ENCODE results near the gene PRR23E.

The PRR23E gene

GRCh38 chr3:127200086-127200691 lies 7.3 kb downstream of the PRR23E start:
- DNase-seq (ENCODE audit: extremely low spot score) = no peak
- ChIA-PET POLR2A (no interaction called here), CTCF (no interaction called here)
- no peak for TF ChIP-seq ARNT (IDR thresholded peaks at IDR 0.05)
- no peak for TF ChIP-seq CTBP1 (IDR thresholded peaks at IDR 0.05; ENCODE audit: borderline replicate concordance)
- no peak for TF ChIP-seq SP1 (IDR thresholded peaks at IDR 0.05)
- TF ChIP-seq, protein P1, sequence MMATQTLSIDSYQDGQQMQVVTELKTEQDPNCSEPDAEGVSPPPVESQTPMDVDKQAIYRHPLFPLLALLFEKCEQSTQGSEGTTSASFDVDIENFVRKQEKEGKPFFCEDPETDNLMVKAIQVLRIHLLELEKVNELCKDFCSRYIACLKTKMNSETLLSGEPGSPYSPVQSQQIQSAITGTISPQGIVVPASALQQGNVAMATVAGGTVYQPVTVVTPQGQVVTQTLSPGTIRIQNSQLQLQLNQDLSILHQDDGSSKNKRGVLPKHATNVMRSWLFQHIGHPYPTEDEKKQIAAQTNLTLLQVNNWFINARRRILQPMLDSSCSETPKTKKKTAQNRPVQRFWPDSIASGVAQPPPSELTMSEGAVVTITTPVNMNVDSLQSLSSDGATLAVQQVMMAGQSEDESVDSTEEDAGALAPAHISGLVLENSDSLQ (IDR thresholded peaks at IDR 0.05) = no peak
- TF ChIP-seq TARDBP (IDR thresholded peaks at IDR 0.05) = no peak
- TF ChIP-seq FOXM1 (IDR thresholded peaks at IDR 0.05; ENCODE audit: borderline replicate concordance) = no peak
- no peak for TF ChIP-seq LEF1 (IDR thresholded peaks at IDR 0.05; ENCODE audit: borderline replicate concordance)
- no peak for TF ChIP-seq ZNF384 (IDR thresholded peaks at IDR 0.05)
- TF ChIP-seq BHLHE40 (IDR thresholded peaks at IDR 0.05; ENCODE audit: borderline replicate concordance) = no peak
- no peak for TF ChIP-seq NFRKB (IDR thresholded peaks at IDR 0.05)
- no peak for TF ChIP-seq ELF4 (IDR thresholded peaks at IDR 0.05)
- no peak for TF ChIP-seq HDGF (IDR thresholded peaks at IDR 0.05; ENCODE audit: borderline replicate concordance)
- no peak for TF ChIP-seq FOXK2 (IDR thresholded peaks at IDR 0.05)
- TF ChIP-seq FOXA1 (IDR thresholded peaks at IDR 0.05) = no peak
- TF ChIP-seq L3MBTL2 (conservative IDR thresholded peaks at IDR 0.05) = no peak
- TF ChIP-seq SUZ12 (IDR thresholded peaks at IDR 0.05) = no peak

- TF ChIP-seq, protein P1 (IDR thresholded peaks at IDR 0.05) = no peak
- TF ChIP-seq ZNF384 (IDR thresholded peaks at IDR 0.05) (no peak), FOXA1 (IDR thresholded peaks at IDR 0.05) (no peak), SUZ12 (IDR thresholded peaks at IDR 0.05) (no peak)
- ChIA-PET CTCF (no interaction called here), POLR2A (no interaction called here)
- no peak for DNase-seq (ENCODE audit: extremely low spot score)
These were observed 10.1 kb downstream of the PRR23E start for GRCh38 chr3:127203024-127203423.

GRCh38 chr3:127204841-127205582 lies 12.1 kb downstream of the PRR23E start:
- TF ChIP-seq FOXA1 (IDR thresholded peaks at IDR 0.05) = no peak
- TF ChIP-seq, protein P1 (IDR thresholded peaks at IDR 0.05) = no peak
- no peak for TF ChIP-seq L3MBTL2 (conservative IDR thresholded peaks at IDR 0.05)
- CTCF ChIA-PET = no interaction called here
- POLR2A ChIA-PET = no interaction called here
- no peak for DNase-seq (ENCODE audit: extremely low spot score)

- TF ChIP-seq TARDBP (IDR thresholded peaks at IDR 0.05) = no peak
- no peak for TF ChIP-seq L3MBTL2 (conservative IDR thresholded peaks at IDR 0.05)
- no peak for TF ChIP-seq ARNT (IDR thresholded peaks at IDR 0.05)
- no peak for TF ChIP-seq ELF4 (IDR thresholded peaks at IDR 0.05)
- no peak for TF ChIP-seq ZNF384 (IDR thresholded peaks at IDR 0.05)
- TF ChIP-seq NFRKB (IDR thresholded peaks at IDR 0.05) = no peak
- TF ChIP-seq FOXK2 (IDR thresholded peaks at IDR 0.05) = no peak
- no peak for TF ChIP-seq LEF1 (IDR thresholded peaks at IDR 0.05; ENCODE audit: borderline replicate concordance)
- no peak for TF ChIP-seq BHLHE40 (IDR thresholded peaks at IDR 0.05; ENCODE audit: borderline replicate concordance)
- TF ChIP-seq SP1 (IDR thresholded peaks at IDR 0.05) = no peak
- TF ChIP-seq SUZ12 (IDR thresholded peaks at IDR 0.05) = no peak
- no peak for DNase-seq (ENCODE audit: extremely low spot score)
- POLR2A ChIA-PET = no interaction called here
- CTCF ChIA-PET = no interaction called here
These were observed 13.2 kb downstream of the PRR23E start for GRCh38 chr3:127206154-127206553.

- ChIA-PET CTCF (no interaction called here), POLR2A (no interaction called here)
- no peak for DNase-seq (ENCODE audit: extremely low spot score)
- TF ChIP-seq, protein P1 (IDR thresholded peaks at IDR 0.05) = no peak
- TF ChIP-seq CTBP1 (IDR thresholded peaks at IDR 0.05; ENCODE audit: borderline replicate concordance) (no peak), SUZ12 (IDR thresholded peaks at IDR 0.05) (no peak), LEF1 (IDR thresholded peaks at IDR 0.05; ENCODE audit: borderline replicate concordance) (no peak), NFRKB (IDR thresholded peaks at IDR 0.05) (no peak), L3MBTL2 (conservative IDR thresholded peaks at IDR 0.05) (no peak), HDGF (IDR thresholded peaks at IDR 0.05; ENCODE audit: borderline replicate concordance) (no peak), SP1 (IDR thresholded peaks at IDR 0.05) (no peak), FOXA1 (IDR thresholded peaks at IDR 0.05) (no peak), TARDBP (IDR thresholded peaks at IDR 0.05) (no peak), BHLHE40 (IDR thresholded peaks at IDR 0.05; ENCODE audit: borderline replicate concordance) (no peak), ELF4 (IDR thresholded peaks at IDR 0.05) (no peak), FOXK2 (IDR thresholded peaks at IDR 0.05) (no peak), FOXM1 (IDR thresholded peaks at IDR 0.05; ENCODE audit: borderline replicate concordance) (no peak), ARNT (IDR thresholded peaks at IDR 0.05) (no peak), ZNF384 (IDR thresholded peaks at IDR 0.05) (no peak)
These were observed 13.9 kb downstream of the PRR23E start for GRCh38 chr3:127206611-127207516.
